HG03460 (cell line): ENCODE data around the gene PHOX2A.

Experiments
- ATAC-seq: cut with Tn5 transposase; IDR thresholded peaks from one replicate; pipeline ENCODE4 v1.9.1; 2021; ENCODE audit not compliant: unreplicated experiment

The PHOX2A gene

GRCh38 chr11:72235351-72236057 is 8.5 kb downstream of the PHOX2A start:
- ATAC-seq: no peak

- no peak for ATAC-seq
Observed at GRCh38 chr11:72234920-72235319, 9.1 kb downstream of the PHOX2A start.

GRCh38 chr11:72234514-72234830 is 9.5 kb downstream of the PHOX2A start:
- ATAC-seq: no peak

GRCh38 chr11:72233773-72234513 is 10.0 kb downstream of the PHOX2A start:
- no peak for ATAC-seq

DNA sequence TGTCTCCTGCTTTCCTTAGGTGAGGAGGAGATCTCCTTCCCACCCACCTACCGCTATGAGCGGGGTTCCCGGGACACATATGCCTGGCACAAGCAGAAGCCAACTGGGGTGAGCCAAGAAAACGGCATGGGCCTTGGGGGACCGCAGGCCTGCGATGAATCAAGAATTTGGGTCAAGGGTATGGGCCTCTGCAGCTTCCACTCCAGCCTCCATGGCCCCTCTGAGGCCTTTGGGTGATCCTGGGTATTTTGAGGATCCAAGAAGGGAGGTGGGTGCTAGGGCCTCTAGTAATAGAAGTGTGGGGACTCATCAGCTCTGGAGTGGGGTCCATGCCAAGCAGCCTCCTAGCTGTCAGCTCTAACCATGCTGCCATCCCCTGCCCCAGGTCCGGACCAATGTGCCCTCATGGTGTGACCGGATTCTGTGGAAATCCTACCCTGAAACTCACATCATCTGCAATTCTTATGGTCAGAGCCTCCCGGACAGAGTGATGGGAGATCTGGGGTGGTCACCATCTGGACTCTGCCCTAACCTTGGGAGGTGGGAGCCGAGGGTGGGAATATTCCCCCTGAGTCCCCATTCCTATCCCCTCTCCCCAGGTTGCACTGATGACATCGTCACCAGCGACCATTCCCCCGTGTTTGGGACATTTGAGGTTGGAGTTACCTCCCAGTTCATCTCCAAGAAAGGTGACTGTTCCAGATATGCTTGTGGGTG is 10.8 kb downstream of the PHOX2A start:
- ATAC-seq: no peak

GRCh38 chr11:72232260-72233055 is 11.5 kb downstream of the PHOX2A start:
- ATAC-seq: no peak

- no peak for ATAC-seq
Observed at GRCh38 chr11:72231396-72232259, 12.3 kb downstream of the PHOX2A start.

- ATAC-seq: no peak
Observed at GRCh38 chr11:72230764-72231365, 13.1 kb downstream of the PHOX2A start.

DNA sequence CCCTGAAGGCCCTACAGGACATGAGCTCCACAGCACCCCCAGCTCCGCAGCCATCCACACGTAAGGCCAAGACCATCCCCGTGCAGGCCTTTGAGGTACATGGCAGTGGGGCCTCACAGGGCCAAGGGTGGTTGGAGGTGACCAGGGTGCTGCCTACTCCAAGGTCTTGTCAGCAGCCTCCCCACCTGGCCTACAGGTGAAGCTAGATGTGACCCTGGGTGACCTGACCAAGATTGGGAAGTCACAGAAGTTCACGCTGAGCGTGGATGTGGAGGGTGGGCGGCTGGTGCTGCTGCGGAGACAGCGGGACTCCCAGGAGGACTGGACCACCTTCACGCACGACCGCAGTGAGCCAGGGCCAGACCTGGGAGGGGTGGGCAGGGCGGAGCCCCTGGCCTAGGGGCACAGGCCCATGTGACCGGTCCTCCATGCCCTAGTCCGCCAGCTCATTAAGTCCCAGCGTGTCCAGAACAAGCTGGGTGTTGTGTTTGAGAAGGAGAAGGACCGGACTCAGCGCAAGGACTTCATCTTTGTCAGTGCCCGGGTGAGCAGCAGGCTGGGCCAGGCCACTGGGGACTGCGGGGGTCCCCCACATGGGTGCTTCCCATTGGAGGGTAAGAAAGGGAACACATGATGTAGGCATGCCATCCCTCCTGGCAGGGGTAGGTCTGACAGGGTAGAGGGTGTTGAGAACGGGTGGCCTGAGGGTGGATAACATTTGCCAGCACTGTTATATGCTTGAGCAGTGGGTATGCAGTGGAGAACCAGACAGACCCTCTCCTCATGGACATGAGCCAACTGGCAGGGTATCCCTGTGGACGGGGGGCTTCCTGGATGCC is 13.8 kb downstream of the PHOX2A start:
- no peak for ATAC-seq

GRCh38 chr11:72229336-72229924 is 14.5 kb downstream of the PHOX2A start:
- ATAC-seq: no peak

DNA sequence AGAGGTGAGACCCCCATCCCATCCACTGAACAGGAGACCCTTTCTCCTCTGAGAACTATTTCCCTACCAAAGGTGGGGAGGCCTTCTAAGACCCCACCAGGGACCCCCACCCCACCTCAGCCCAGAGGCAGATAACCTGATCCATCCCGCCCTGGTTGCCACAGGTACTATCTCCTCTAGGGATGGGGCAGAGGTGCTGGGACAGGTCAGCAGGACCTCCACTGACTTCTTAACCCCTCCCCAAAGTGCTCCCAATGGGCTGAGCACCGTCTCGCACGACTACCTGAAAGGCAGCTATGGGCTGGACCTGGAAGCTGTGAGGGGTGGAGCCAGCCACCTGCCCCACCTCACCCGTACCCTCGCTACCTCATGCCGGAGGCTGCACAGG is 15.1 kb downstream of the PHOX2A start:
- no peak for ATAC-seq

GRCh38 chr11:72228229-72228843 is 15.6 kb downstream of the PHOX2A start:
- no peak for ATAC-seq

DNA sequence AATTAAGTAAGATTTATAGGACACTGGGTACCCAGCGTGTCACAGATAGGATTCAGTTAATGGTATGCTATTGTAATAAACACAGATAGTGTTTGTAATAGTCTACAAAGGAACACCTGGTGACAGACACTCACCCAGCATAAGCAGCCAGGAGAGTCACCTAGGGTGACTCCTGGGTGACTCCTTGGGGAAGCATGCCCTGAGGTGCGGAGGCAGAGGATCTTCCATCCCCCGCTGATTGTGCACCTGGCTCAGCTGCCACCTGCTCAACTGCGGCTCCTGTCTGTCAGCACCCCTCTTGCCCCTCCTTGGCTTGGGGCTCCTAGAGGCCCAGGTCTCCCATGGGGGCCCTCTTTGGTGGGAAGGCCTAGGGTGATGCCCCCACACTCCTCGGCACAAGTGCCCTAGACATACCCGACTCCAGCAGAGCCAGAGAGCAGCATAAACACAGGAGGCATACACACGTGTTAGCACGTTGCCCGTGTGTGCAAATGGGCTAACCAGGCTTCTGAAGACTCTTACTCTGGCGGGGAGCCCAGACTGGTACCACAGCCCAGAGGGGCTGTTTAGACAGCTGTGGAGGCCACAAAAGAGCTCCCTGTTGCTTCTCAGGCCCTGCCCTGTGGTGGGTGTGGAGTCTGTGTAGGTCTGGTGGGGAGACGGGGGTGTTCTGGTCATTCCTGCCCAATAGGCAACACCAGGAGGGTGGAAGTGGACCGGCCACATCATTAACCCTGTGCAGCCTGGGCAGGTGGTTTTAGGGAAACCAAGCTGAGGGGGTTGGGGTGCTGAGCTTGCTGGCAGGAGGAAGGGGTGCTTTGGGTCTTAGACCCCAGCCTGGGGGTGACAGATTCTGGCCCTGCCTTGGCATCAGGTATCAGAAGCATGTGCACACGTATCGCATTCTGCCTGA is 16.4 kb downstream of the PHOX2A start:
- ATAC-seq: no peak

- ATAC-seq: no peak
Observed at GRCh38 chr11:72226701-72227100, 17.3 kb downstream of the PHOX2A start.

GRCh38 chr11:72225411-72225951 is 18.5 kb downstream of the PHOX2A start:
- ATAC-seq: no peak

DNA sequence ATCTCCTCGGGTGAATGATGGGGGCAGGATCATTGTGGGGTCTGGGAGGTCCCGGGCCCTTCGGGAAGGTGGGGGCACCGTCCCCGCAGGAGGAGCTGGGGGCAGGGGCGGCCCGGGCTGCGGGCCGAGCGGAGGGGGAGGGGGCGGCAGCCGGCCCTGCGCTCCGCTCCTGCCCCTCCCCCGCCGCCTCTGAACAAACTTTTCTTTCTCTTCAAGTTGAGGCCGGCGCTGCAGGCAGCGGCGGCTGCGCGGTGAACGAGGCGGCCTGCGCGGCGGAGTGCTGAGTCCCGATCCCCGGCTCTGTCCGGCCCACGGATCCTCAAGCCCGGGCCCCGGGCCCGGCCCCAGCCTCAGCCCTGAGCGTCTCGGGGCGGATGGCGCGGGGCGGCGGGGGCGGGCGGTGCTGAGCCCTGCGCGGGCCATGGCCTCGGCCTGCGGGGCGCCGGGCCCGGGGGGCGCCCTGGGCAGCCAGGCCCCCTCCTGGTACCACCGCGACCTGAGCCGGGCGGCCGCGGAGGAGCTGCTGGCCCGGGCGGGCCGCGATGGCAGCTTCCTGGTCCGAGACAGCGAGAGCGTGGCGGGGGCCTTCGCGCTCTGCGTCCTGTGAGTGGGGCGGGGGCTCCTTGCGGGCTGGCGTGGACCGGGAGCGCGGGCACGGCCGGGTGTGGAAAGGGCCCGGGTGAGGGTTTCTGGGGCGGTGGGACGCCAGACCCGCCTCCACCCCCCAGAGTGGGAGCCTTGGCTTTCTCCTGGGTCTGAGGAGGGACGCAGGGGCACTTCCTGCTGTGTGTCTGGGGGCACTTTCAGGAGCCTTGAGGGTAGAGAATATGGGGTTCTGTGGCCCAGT is 19.2 kb downstream of the PHOX2A start, which contains the start of gene INPPL1:
TSS of gene INPPL1 (plus strand) at position 204 of the 847 bp plus-strand sequence. CDS start at position 422, 218 bp downstream.
- no peak for ATAC-seq
